H1 (cell line): ENCODE results near the gene TAF7L. TPM values are rescaled to one million over a fixed set of nuclear protein-coding genes. Genes with fewer than 3 reads are reported as not detected.

ENCODE experiments used
- CHD7 ChIP-seq: fragments of 300-600 bp; sonication (generic); IDR thresholded peaks from 2 replicates; pipeline ENCODE4 v1.7.1; 2012; ENCODE audit warnings: low read length, moderate library complexity, mild to moderate bottlenecking, inconsistent platforms; ENCODE audit not compliant: insufficient replicate concordance
- EGR1 ChIP-seq: IDR thresholded peaks from 2 replicates; pipeline ENCODE4 v1.6.1; 2011; ENCODE audit warnings: low read depth, low read length, borderline replicate concordance
- NRF1 ChIP-seq: IDR thresholded peaks from 2 replicates; pipeline ENCODE4 v1.6.1; 2011; ENCODE audit warnings: mild to moderate bottlenecking, low read depth, low read length, improper control_type of control experiment
- RBBP5 ChIP-seq: IDR thresholded peaks from 2 replicates; pipeline ENCODE4 v1.7.1; 2012; ENCODE audit warnings: low read depth, mild to moderate bottlenecking, inconsistent platforms, low read length, moderate library complexity, borderline replicate concordance
- SIN3A ChIP-seq, 2 experiments: IDR thresholded peaks in 1 of 2; conservative IDR thresholded peaks in 1 of 2; 2 replicates each; pipeline ENCODE4 v1.6.1; 2011 to 2012; ENCODE audit warnings: low read length in 2 of 2, improper control_type of control experiment in 1 of 2, low read depth in 1 of 2, mild to moderate bottlenecking in 1 of 2
- SIRT6 ChIP-seq: IDR thresholded peaks from one replicate; pipeline ENCODE4 v1.7.1; 2012; ENCODE audit warnings: low read length, inconsistent platforms
- SRF ChIP-seq: IDR thresholded peaks from 2 replicates; pipeline ENCODE4 v1.6.1; 2011; ENCODE audit warnings: mild to moderate bottlenecking, low read depth, low read length, moderate library complexity
- polyA plus RNA-seq, 7 experiments: library from polyadenylated mRNA; depleted of rRNA in 3 of 7; stranded (reverse) in 5 of 7; unstranded in 2 of 7; fragments of >200 nt in 5 of 7; fragments of 200-250 nt in 2 of 7; gene quantifications; 1 replicate in 5 of 7; 2 replicates in 1 of 7; 4 replicates in 1 of 7; pipeline versions ENCODE4 v1.2.1 to v1.2.3, GENCODE V29; 2011 to 2013; ENCODE audit warnings: missing spikeins in 2 of 7, mixed read lengths in 2 of 7
- total RNA-seq: library from RNA; stranded (reverse); fragmentation: NEBNext Ultra II Directional; extraction: Animal tissue kit (Norgen Biotek cat#: 25700); gene quantifications from 2 replicates; pipeline ENCODE4 v1.2.1, GENCODE V29; 2021

Gene TAF7L
- total and polyA plus RNA-seq, 2 of the 8 experiments (the other 6 are each of a cell fraction or from before 2014, with no cell fraction given): not detected

GRCh38 chrX:101252634-101253033 is 38.5 kb downstream of the TAF7L start (continued):
- no peak for TF ChIP-seq CHD7
- TF ChIP-seq EGR1: no peak
- TF ChIP-seq NRF1: no peak
- TF ChIP-seq SIN3A (conservative IDR thresholded peaks at IDR 0.05 in 1 of 2, IDR thresholded peaks at IDR 0.05 in 1 of 2; ENCODE audit: low read depth in 1 of 2, low read length in 2 of 2): no peak
- no peak for TF ChIP-seq SRF
- no peak for TF ChIP-seq SIRT6
- no peak for TF ChIP-seq RBBP5
